ENCODE data around the gene TUBA4A.

DNA sequence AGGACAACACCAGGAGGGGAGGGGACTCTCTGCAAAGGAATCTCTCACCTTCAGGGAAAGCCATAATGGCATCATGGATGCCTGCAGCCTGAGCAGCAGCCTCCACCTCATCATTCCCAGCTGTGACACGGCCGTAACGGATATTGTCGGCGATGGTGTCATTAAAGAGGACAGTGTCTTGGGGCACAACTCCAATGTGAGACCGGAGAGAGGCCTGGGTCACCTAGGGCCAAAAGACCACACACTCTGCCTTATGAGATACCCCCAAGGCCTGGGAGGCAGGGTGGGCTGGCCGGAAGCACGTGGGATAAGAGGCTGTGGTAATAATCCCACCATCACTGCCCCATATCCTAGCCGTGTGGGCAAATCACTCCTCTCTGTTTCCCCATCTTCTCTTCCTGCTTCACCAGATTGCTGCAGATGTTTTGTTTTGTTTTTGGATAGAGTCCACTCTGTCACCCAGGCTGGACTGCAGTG lies 42.8 kb downstream of the TUBA4A start:
- TF ChIP-seq POLR2AphosphoS5 (IDR thresholded peaks at IDR 0.05) (no peak), CTCF (IDR thresholded peaks at IDR 0.05) (no peak), POLR2A (IDR thresholded peaks at IDR 0.05) (no peak)
